Renal cortex interstitium (tissue), 11 donors: Measurements from ENCODE around the gene RAB3D. TPM values are rescaled to one million over a fixed set of nuclear protein-coding genes. Genes with fewer than 3 reads are reported as not detected.
"Not testable (repeated sequence)": the region's sequence is repeated elsewhere in the genome, so short reads cannot be mapped to it uniquely, and the experiment has no call there.

ENCODE experiments used
- DNase-seq, 11 donors: peaks; one replicate each; pipeline ENCODE4 v3.0.0-alpha.2; 2013; ENCODE audit warnings: low read depth in 9 of 11, low spot score in 4 of 11; ENCODE audit errors: extremely low read depth in 1 of 11
- polyA plus RNA-seq, 3 donors: library from polyadenylated mRNA; unstranded; fragments of 120-200 nt; gene quantifications; one replicate each; pipeline ENCODE4 v1.2.1, GENCODE V29; 2013; ENCODE audit not compliant: insufficient read length in 3 of 3

The RAB3D gene
- polyA plus RNA-seq, 3 donors: 15.1 to 16.5 (median 16.3) TPM

GRCh38 chr19:11322269-11323024, 17.0 kb downstream of the RAB3D start:
- DNase-seq: no peak

- no peak for DNase-seq
Observed at GRCh38 chr19:11321191-11322126, 18.0 kb downstream of the RAB3D start.

GRCh38 chr19:11320278-11320995, 19.0 kb downstream of the RAB3D start:
- not testable (repeated sequence) for DNase-seq

- DNase-seq: no peak
Observed at GRCh38 chr19:11306337-11306736, 33.1 kb downstream of the RAB3D start.

GRCh38 chr19:11304936-11305335, 34.5 kb downstream of the RAB3D start:
- DNase-seq: no peak

GRCh38 chr19:11300811-11301120, 38.7 kb downstream of the RAB3D start:
- DNase-seq: no peak

GRCh38 chr19:11299946-11300810, 39.3 kb downstream of the RAB3D start:
- no peak for DNase-seq

- DNase-seq: no peak
Observed at GRCh38 chr19:11296264-11296663, 43.2 kb downstream of the RAB3D start.

- DNase-seq: no peak
Observed at GRCh38 chr19:11295665-11296245, 43.7 kb downstream of the RAB3D start, which contains the start of gene TSPAN16. Gene TSPAN16 (plus strand): TSS chr19:11296160. CDS start chr19:11296298, 138 bp downstream.

GRCh38 chr19:11295180-11295579, 44.3 kb downstream of the RAB3D start:
- DNase-seq: no peak

- peak; percentile 74 to 89 (median 86) for DNase-seq
Observed at GRCh38 chr19:11293433-11294389, 45.7 kb downstream of the RAB3D start.

- DNase-seq: no peak
Observed at GRCh38 chr19:11291991-11292390, 47.5 kb downstream of the RAB3D start.

GRCh38 chr19:11291415-11291814, 48.0 kb downstream of the RAB3D start:
- DNase-seq: no peak

GRCh38 chr19:11290256-11290655, 49.2 kb downstream of the RAB3D start:
- no peak for DNase-seq

- DNase-seq: no peak
Observed at GRCh38 chr19:11288349-11288748, 51.1 kb downstream of the RAB3D start.

GRCh38 chr19:11286312-11286974, 53.0 kb downstream of the RAB3D start:
- DNase-seq: peak in 2 of 11 donors; percentile 45 to 57

- DNase-seq: no peak
Observed at GRCh38 chr19:11284515-11284914, 54.9 kb downstream of the RAB3D start.
